OCI-LY1 (cell line): ENCODE measurements around the gene CRY2.
"Not testable (repeated sequence)": the region's sequence is repeated elsewhere in the genome, so short reads cannot be mapped to it uniquely, and the experiment has no call there.

Experiments
- EZH2 ChIP-seq: fragments of 200-600 bp; sonication (generic), shearing (Covaris generic); IDR thresholded peaks from 2 replicates; pipeline ENCODE4 v1.8.0; 2017; ENCODE audit warnings: borderline replicate concordance, mixed run types, mild to moderate bottlenecking, antibody characterized with exemption, low read length, moderate library complexity, mixed read lengths
- TF ChIP-seq, protein P1 (sequence below): fragments of 200-600 bp; sonication (generic), shearing (Covaris generic); IDR thresholded peaks from 2 replicates; pipeline ENCODE4 v1.5.1; 2017; ENCODE audit warnings: mild to moderate bottlenecking, antibody characterized with exemption, low read length, moderate library complexity, mixed read lengths

GRCh38 chr11:45840251-45840650 is 7.0 kb upstream of the CRY2 start:
- TF ChIP-seq, protein P1, sequence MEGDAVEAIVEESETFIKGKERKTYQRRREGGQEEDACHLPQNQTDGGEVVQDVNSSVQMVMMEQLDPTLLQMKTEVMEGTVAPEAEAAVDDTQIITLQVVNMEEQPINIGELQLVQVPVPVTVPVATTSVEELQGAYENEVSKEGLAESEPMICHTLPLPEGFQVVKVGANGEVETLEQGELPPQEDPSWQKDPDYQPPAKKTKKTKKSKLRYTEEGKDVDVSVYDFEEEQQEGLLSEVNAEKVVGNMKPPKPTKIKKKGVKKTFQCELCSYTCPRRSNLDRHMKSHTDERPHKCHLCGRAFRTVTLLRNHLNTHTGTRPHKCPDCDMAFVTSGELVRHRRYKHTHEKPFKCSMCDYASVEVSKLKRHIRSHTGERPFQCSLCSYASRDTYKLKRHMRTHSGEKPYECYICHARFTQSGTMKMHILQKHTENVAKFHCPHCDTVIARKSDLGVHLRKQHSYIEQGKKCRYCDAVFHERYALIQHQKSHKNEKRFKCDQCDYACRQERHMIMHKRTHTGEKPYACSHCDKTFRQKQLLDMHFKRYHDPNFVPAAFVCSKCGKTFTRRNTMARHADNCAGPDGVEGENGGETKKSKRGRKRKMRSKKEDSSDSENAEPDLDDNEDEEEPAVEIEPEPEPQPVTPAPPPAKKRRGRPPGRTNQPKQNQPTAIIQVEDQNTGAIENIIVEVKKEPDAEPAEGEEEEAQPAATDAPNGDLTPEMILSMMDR: not testable (repeated sequence)
- not testable (repeated sequence) for TF ChIP-seq EZH2
